Measurements from ENCODE around the gene IQGAP3. TPM values are rescaled to one million over a fixed set of nuclear protein-coding genes. Genes with fewer than 3 reads are reported as not detected.

IQGAP3 gene
- total RNA-seq, 1 experiment from 2014 or later, result 25.6 TPM

DNA sequence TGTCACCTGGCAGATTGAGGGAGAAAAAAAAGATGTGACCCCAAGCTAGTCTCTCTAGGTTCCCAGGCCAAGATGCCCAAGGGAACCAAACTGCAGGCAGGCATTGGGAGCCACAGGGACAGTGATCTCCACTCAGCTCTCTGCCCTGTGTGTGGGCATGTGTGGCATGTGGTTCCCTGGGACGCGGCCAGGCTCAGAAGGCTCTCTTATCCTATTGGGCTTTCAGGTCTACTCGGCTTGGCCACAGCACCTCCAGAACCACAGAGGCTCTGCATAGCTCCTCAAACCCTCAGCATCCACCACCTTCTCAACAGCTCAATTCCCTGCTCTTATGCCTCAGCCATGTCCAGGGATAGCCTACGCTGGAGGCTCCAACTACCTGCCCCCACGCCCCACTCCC, 22.0 kb downstream of the IQGAP3 start:
- CTCF ChIA-PET, result interaction anchor here (0.9 kb wide), 1 partner anchor 60 kb away, joined by 4 read pairs; no protein-coding TSS in a partner anchor
- TF ChIP-seq TCF7L2 (IDR thresholded peaks at IDR 0.05; ENCODE audit: low read depth, low read length), result no peak
- no peak for TF ChIP-seq POLR2AphosphoS5 (IDR thresholded peaks at IDR 0.05; ENCODE audit: low read depth, low read length)
- TF ChIP-seq, protein P1, sequence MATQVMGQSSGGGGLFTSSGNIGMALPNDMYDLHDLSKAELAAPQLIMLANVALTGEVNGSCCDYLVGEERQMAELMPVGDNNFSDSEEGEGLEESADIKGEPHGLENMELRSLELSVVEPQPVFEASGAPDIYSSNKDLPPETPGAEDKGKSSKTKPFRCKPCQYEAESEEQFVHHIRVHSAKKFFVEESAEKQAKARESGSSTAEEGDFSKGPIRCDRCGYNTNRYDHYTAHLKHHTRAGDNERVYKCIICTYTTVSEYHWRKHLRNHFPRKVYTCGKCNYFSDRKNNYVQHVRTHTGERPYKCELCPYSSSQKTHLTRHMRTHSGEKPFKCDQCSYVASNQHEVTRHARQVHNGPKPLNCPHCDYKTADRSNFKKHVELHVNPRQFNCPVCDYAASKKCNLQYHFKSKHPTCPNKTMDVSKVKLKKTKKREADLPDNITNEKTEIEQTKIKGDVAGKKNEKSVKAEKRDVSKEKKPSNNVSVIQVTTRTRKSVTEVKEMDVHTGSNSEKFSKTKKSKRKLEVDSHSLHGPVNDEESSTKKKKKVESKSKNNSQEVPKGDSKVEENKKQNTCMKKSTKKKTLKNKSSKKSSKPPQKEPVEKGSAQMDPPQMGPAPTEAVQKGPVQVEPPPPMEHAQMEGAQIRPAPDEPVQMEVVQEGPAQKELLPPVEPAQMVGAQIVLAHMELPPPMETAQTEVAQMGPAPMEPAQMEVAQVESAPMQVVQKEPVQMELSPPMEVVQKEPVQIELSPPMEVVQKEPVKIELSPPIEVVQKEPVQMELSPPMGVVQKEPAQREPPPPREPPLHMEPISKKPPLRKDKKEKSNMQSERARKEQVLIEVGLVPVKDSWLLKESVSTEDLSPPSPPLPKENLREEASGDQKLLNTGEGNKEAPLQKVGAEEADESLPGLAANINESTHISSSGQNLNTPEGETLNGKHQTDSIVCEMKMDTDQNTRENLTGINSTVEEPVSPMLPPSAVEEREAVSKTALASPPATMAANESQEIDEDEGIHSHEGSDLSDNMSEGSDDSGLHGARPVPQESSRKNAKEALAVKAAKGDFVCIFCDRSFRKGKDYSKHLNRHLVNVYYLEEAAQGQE (IDR thresholded peaks at IDR 0.05; ENCODE audit: insufficient read depth in 1 of 2, low read depth in 2 of 2, low read length in 1 of 2), result no peak
- TF ChIP-seq, protein P2, sequence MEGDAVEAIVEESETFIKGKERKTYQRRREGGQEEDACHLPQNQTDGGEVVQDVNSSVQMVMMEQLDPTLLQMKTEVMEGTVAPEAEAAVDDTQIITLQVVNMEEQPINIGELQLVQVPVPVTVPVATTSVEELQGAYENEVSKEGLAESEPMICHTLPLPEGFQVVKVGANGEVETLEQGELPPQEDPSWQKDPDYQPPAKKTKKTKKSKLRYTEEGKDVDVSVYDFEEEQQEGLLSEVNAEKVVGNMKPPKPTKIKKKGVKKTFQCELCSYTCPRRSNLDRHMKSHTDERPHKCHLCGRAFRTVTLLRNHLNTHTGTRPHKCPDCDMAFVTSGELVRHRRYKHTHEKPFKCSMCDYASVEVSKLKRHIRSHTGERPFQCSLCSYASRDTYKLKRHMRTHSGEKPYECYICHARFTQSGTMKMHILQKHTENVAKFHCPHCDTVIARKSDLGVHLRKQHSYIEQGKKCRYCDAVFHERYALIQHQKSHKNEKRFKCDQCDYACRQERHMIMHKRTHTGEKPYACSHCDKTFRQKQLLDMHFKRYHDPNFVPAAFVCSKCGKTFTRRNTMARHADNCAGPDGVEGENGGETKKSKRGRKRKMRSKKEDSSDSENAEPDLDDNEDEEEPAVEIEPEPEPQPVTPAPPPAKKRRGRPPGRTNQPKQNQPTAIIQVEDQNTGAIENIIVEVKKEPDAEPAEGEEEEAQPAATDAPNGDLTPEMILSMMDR (IDR thresholded peaks at IDR 0.05), result no peak
- TF ChIP-seq SIN3A (IDR thresholded peaks at IDR 0.05; ENCODE audit: borderline replicate concordance, insufficient read depth, low read depth, low read length), result no peak
- no peak for DNase-seq (ENCODE audit: low read depth, low spot score)
- BruUV-seq (replicated peaks), result no TSS peak
- no peak overlapping the region for H3K4me3 ChIP-seq (ENCODE audit: low read depth in 2 of 2, low read length in 2 of 2)
- POLR2A ChIA-PET, result no interaction called here
- no peaks in the 10 kb centered on the region for H3K4me1 ChIP-seq (ENCODE audit: control insufficient read depth, insufficient read depth, low read length)
- no peak overlapping the region for H3K27ac ChIP-seq (ENCODE audit: low read length)
- in situ Hi-C loops (cut with HindIII; ENCODE audit: low pct_unique_long_range_greater_than_20kb, low sequenced_read_pairs), result no loop called here
- H3K9me3 ChIP-seq (ENCODE audit: control insufficient read depth, insufficient read depth, low read depth, low read length), result no peaks in the 10 kb centered on the region
- no peaks in the 10 kb centered on the region; the same call in 1 of the 2 replicates for H3K36me3 ChIP-seq (ENCODE audit: control insufficient read depth, insufficient read depth, low read length)
- no peak for ATAC-seq
- intact Hi-C loops (cut with micrococcal nuclease; ENCODE audit: unreplicated experiment), result no loop called here
- no peaks in the 10 kb centered on the region for H3K27me3 ChIP-seq (ENCODE audit: control insufficient read depth, insufficient read depth, low read length)

DNA sequence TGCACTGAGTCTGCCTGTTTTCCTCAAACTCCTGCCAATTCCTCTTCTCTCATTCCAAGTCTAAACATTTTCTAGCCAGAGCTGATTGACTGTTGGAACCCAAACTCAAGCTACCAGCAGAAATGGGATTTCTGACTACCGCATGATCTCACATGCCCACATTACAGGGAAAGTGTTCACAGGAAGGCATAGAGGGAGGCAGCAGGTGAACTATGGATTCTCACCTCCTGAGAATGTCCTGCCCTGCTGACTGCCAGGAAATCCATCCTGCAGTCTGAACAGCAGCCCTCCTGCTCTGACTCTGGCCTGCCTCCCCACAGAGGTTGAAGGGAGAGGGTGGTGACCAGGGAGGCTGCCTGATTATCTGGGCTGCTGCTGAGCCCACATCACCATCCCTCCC, 22.5 kb downstream of the IQGAP3 start:
- Histone ChIP-seq H3K36me3 (ENCODE audit: control insufficient read depth, insufficient read depth, low read length) (no peaks in the 10 kb centered on the region; the same call in 1 of the 2 replicates), H3K9me3 (ENCODE audit: control insufficient read depth, insufficient read depth, low read depth, low read length) (no peaks in the 10 kb centered on the region), H3K4me3 (ENCODE audit: low read depth in 2 of 2, low read length in 2 of 2) (no peak overlapping the region), H3K27me3 (ENCODE audit: control insufficient read depth, insufficient read depth, low read length) (no peaks in the 10 kb centered on the region), H3K4me1 (ENCODE audit: control insufficient read depth, insufficient read depth, low read length) (no peaks in the 10 kb centered on the region), H3K27ac (ENCODE audit: low read length) (no peak overlapping the region)
- POLR2A ChIA-PET, result no interaction called here
- ATAC-seq, result no peak
- CTCF ChIA-PET, result interaction anchor here (0.9 kb wide), 1 partner anchor 60 kb away, joined by 4 read pairs; no protein-coding TSS in a partner anchor
- BruUV-seq (replicated peaks), result no TSS peak
- in situ Hi-C loops (cut with HindIII; ENCODE audit: low pct_unique_long_range_greater_than_20kb, low sequenced_read_pairs), result no loop called here
- intact Hi-C loops (cut with micrococcal nuclease; ENCODE audit: unreplicated experiment), result no loop called here
- DNase-seq (ENCODE audit: low read depth, low spot score), result no peak
- no peak for TF ChIP-seq SIN3A (IDR thresholded peaks at IDR 0.05; ENCODE audit: borderline replicate concordance, insufficient read depth, low read depth, low read length)
- TF ChIP-seq, protein P2 (IDR thresholded peaks at IDR 0.05), result no peak
- TF ChIP-seq, protein P1 (IDR thresholded peaks at IDR 0.05; ENCODE audit: insufficient read depth in 1 of 2, low read depth in 2 of 2, low read length in 1 of 2), result no peak
- no peak for TF ChIP-seq POLR2AphosphoS5 (IDR thresholded peaks at IDR 0.05; ENCODE audit: low read depth, low read length)
- TF ChIP-seq TCF7L2 (IDR thresholded peaks at IDR 0.05; ENCODE audit: low read depth, low read length), result no peak
